Measurements from ENCODE around the gene PRKAR2A.
A peak's percentile ranks its signal among the peaks of the same experiment; 100 is the strongest.
"Not testable (repeated sequence)": the region's sequence is repeated elsewhere in the genome, so short reads cannot be mapped to it uniquely, and the experiment has no call there.

Gene PRKAR2A

GRCh38 chr3:48727511-48727910 is 120.2 kb downstream of the PRKAR2A start:
- no peak overlapping the region for H3K4me3 ChIP-seq (ENCODE audit: low read depth, low read length)

GRCh38 chr3:48725185-48725855 is 122.4 kb downstream of the PRKAR2A start:
- H3K9ac ChIP-seq (ENCODE audit: low read depth, low read length); H3K27me3 ChIP-seq (ENCODE audit: control insufficient read depth, insufficient read depth, low read length); H3K27ac ChIP-seq (ENCODE audit: low read depth, low read length); H3K9me3 ChIP-seq (ENCODE audit: control insufficient read depth, insufficient read depth, low read length); H3K4me3 ChIP-seq (ENCODE audit: low read depth, low read length); H3K4me1 ChIP-seq (ENCODE audit: control insufficient read depth, insufficient read depth, low read length); H3K36me3 ChIP-seq (ENCODE audit: control insufficient read depth, insufficient read depth, low read length): not testable (repeated sequence)

More at GRCh38 chr3:48727511-48727910, 120.2 kb downstream of the PRKAR2A start:
- Histone ChIP-seq H3K27me3 (ENCODE audit: control insufficient read depth, insufficient read depth, low read length) (no peaks in the 10 kb centered on the region), H3K36me3 (ENCODE audit: control insufficient read depth, insufficient read depth, low read length) (no peaks in the 10 kb centered on the region), H3K9ac (ENCODE audit: low read depth, low read length) (no peak overlapping the region), H3K9me3 (ENCODE audit: control insufficient read depth, insufficient read depth, low read length) (no peaks in the 10 kb centered on the region), H3K4me1 (ENCODE audit: control insufficient read depth, insufficient read depth, low read length) (no peaks in the 10 kb centered on the region), H3K27ac (ENCODE audit: low read depth, low read length) (no peak overlapping the region)

GRCh38 chr3:48723725-48724124 is 123.9 kb downstream of the PRKAR2A start:
- H3K9me3 ChIP-seq (ENCODE audit: control insufficient read depth, insufficient read depth, low read length), result no peaks in the 10 kb centered on the region

GRCh38 chr3:48723293-48723692 is 124.4 kb downstream of the PRKAR2A start:
- not testable (repeated sequence) for H3K9ac ChIP-seq (ENCODE audit: low read depth, low read length)

More at GRCh38 chr3:48723725-48724124, 123.9 kb downstream of the PRKAR2A start:
- H3K36me3 ChIP-seq (ENCODE audit: control insufficient read depth, insufficient read depth, low read length), result no peaks in the 10 kb centered on the region
- H3K27me3 ChIP-seq (ENCODE audit: control insufficient read depth, insufficient read depth, low read length), result no peaks in the 10 kb centered on the region
- no peaks in the 10 kb centered on the region for H3K4me1 ChIP-seq (ENCODE audit: control insufficient read depth, insufficient read depth, low read length)
- no peak overlapping the region for H3K27ac ChIP-seq (ENCODE audit: low read depth, low read length)
- no peak overlapping the region for H3K9ac ChIP-seq (ENCODE audit: low read depth, low read length)
- H3K4me3 ChIP-seq (ENCODE audit: low read depth, low read length), result no peak overlapping the region

GRCh38 chr3:48716982-48717746 is 130.5 kb downstream of the PRKAR2A start, which contains the start of gene IP6K2:
TSS of gene IP6K2 (minus strand) at chr3:48717221. CDS start at chr3:48695291, 21,930 bp downstream.
- Histone ChIP-seq H3K9ac (ENCODE audit: low read depth, low read length) (peak within 1 kb of the TSS; percentile 99), H3K9me3 (ENCODE audit: control insufficient read depth, insufficient read depth, low read length) (no peaks in the 10 kb centered on the region), H3K4me1 (ENCODE audit: control insufficient read depth, insufficient read depth, low read length) (peaks cover 15% of the 10 kb centered on the region), H3K36me3 (ENCODE audit: control insufficient read depth, insufficient read depth, low read length) (peaks cover 33% of the 10 kb centered on the region), H3K4me3 (ENCODE audit: low read depth, low read length) (peak within 1 kb of the TSS; percentile 97), H3K27me3 (ENCODE audit: control insufficient read depth, insufficient read depth, low read length) (no peaks in the 10 kb centered on the region), H3K27ac (ENCODE audit: low read depth, low read length) (peak within 1 kb of the TSS; percentile 98)

More at GRCh38 chr3:48723293-48723692, 124.4 kb downstream of the PRKAR2A start:
- not testable (repeated sequence) for H3K9me3 ChIP-seq (ENCODE audit: control insufficient read depth, insufficient read depth, low read length); H3K27ac ChIP-seq (ENCODE audit: low read depth, low read length); H3K4me3 ChIP-seq (ENCODE audit: low read depth, low read length); H3K4me1 ChIP-seq (ENCODE audit: control insufficient read depth, insufficient read depth, low read length); H3K27me3 ChIP-seq (ENCODE audit: control insufficient read depth, insufficient read depth, low read length); H3K36me3 ChIP-seq (ENCODE audit: control insufficient read depth, insufficient read depth, low read length)

- H3K36me3 ChIP-seq (ENCODE audit: control insufficient read depth, insufficient read depth, low read length), result peaks cover 37% of the 10 kb centered on the region
- H3K4me3 ChIP-seq (ENCODE audit: low read depth, low read length), result peak overlapping the region; percentile 97
- no peaks in the 10 kb centered on the region for H3K27me3 ChIP-seq (ENCODE audit: control insufficient read depth, insufficient read depth, low read length)
- peak overlapping the region; percentile 98 for H3K27ac ChIP-seq (ENCODE audit: low read depth, low read length)
- no peaks in the 10 kb centered on the region for H3K9me3 ChIP-seq (ENCODE audit: control insufficient read depth, insufficient read depth, low read length)
- peak overlapping the region; percentile 99 for H3K9ac ChIP-seq (ENCODE audit: low read depth, low read length)
- peaks cover 15% of the 10 kb centered on the region for H3K4me1 ChIP-seq (ENCODE audit: control insufficient read depth, insufficient read depth, low read length)
Observed at GRCh38 chr3:48716508-48716981, 131.1 kb downstream of the PRKAR2A start.

- no peak overlapping the region for H3K27ac ChIP-seq (ENCODE audit: low read depth, low read length)
- peak overlapping the region; percentile 97 for H3K4me3 ChIP-seq (ENCODE audit: low read depth, low read length)
- peaks cover 15% of the 10 kb centered on the region for H3K4me1 ChIP-seq (ENCODE audit: control insufficient read depth, insufficient read depth, low read length)
Observed at GRCh38 chr3:48715174-48715800, 132.4 kb downstream of the PRKAR2A start.

GRCh38 chr3:48711727-48712126 is 135.9 kb downstream of the PRKAR2A start:
- Histone ChIP-seq H3K36me3 (ENCODE audit: control insufficient read depth, insufficient read depth, low read length) (peaks cover 78% of the 10 kb centered on the region), H3K27ac (ENCODE audit: low read depth, low read length) (no peak overlapping the region), H3K4me1 (ENCODE audit: control insufficient read depth, insufficient read depth, low read length) (peaks cover 10% of the 10 kb centered on the region; the same call in 1 of the 2 replicates), H3K9me3 (ENCODE audit: control insufficient read depth, insufficient read depth, low read length) (no peaks in the 10 kb centered on the region), H3K9ac (ENCODE audit: low read depth, low read length) (no peak overlapping the region), H3K4me3 (ENCODE audit: low read depth, low read length) (no peak overlapping the region), H3K27me3 (ENCODE audit: control insufficient read depth, insufficient read depth, low read length) (no peaks in the 10 kb centered on the region)

More at GRCh38 chr3:48715174-48715800, 132.4 kb downstream of the PRKAR2A start:
- H3K9me3 ChIP-seq (ENCODE audit: control insufficient read depth, insufficient read depth, low read length), result no peaks in the 10 kb centered on the region
- H3K27me3 ChIP-seq (ENCODE audit: control insufficient read depth, insufficient read depth, low read length), result no peaks in the 10 kb centered on the region
- peaks cover 49% of the 10 kb centered on the region for H3K36me3 ChIP-seq (ENCODE audit: control insufficient read depth, insufficient read depth, low read length)
- H3K9ac ChIP-seq (ENCODE audit: low read depth, low read length), result no peak overlapping the region

- no peaks in the 10 kb centered on the region for H3K27me3 ChIP-seq (ENCODE audit: control insufficient read depth, insufficient read depth, low read length)
- H3K9me3 ChIP-seq (ENCODE audit: control insufficient read depth, insufficient read depth, low read length), result no peaks in the 10 kb centered on the region
- H3K4me1 ChIP-seq (ENCODE audit: control insufficient read depth, insufficient read depth, low read length), result no peaks in the 10 kb centered on the region
- no peak overlapping the region for H3K27ac ChIP-seq (ENCODE audit: low read depth, low read length)
- peaks cover 71% of the 10 kb centered on the region for H3K36me3 ChIP-seq (ENCODE audit: control insufficient read depth, insufficient read depth, low read length)
- no peak overlapping the region for H3K9ac ChIP-seq (ENCODE audit: low read depth, low read length)
- H3K4me3 ChIP-seq (ENCODE audit: low read depth, low read length), result no peak overlapping the region
Observed at GRCh38 chr3:48709051-48709461, 138.6 kb downstream of the PRKAR2A start.

GRCh38 chr3:48708481-48708889 is 139.2 kb downstream of the PRKAR2A start:
- Histone ChIP-seq H3K4me1 (ENCODE audit: control insufficient read depth, insufficient read depth, low read length) (no peaks in the 10 kb centered on the region), H3K36me3 (ENCODE audit: control insufficient read depth, insufficient read depth, low read length) (peaks cover 65% of the 10 kb centered on the region), H3K27me3 (ENCODE audit: control insufficient read depth, insufficient read depth, low read length) (no peaks in the 10 kb centered on the region), H3K9me3 (ENCODE audit: control insufficient read depth, insufficient read depth, low read length) (no peaks in the 10 kb centered on the region), H3K9ac (ENCODE audit: low read depth, low read length) (no peak overlapping the region), H3K27ac (ENCODE audit: low read depth, low read length) (no peak overlapping the region), H3K4me3 (ENCODE audit: low read depth, low read length) (no peak overlapping the region)

Data from HUES48 (cell line).